Measurements from ENCODE around the gene HBP1.
"Not testable (repeated sequence)": the region's sequence is repeated elsewhere in the genome, so short reads cannot be mapped to it uniquely, and the experiment has no call there.

Gene HBP1

GRCh38 chr7:107168233-107169119 lies at the start of gene HBP1:
TSS of gene HBP1 (plus strand) at chr7:107169003. CDS start at chr7:107179894, 10,891 bp downstream.
- DNase-seq (ENCODE audit: low read depth) = peak; percentile 100

GRCh38 chr7:107119376-107120105 lies 49.3 kb upstream of the HBP1 start:
- DNase-seq (ENCODE audit: low read depth) = no peak

GRCh38 chr7:107122486-107122911 lies 46.3 kb upstream of the HBP1 start:
- DNase-seq (ENCODE audit: low read depth) = peak; percentile 33

GRCh38 chr7:107123392-107123791 lies 45.4 kb upstream of the HBP1 start:
- no peak for DNase-seq (ENCODE audit: low read depth)

GRCh38 chr7:107125475-107125874 lies 43.3 kb upstream of the HBP1 start:
- DNase-seq (ENCODE audit: low read depth) = no peak

GRCh38 chr7:107128217-107128616 lies 40.6 kb upstream of the HBP1 start:
- no peak for DNase-seq (ENCODE audit: low read depth)

- no peak for DNase-seq (ENCODE audit: low read depth)
Observed at GRCh38 chr7:107128748-107129147, 40.1 kb upstream of the HBP1 start.

- no peak for DNase-seq (ENCODE audit: low read depth)
Observed at GRCh38 chr7:107130487-107131220, 38.1 kb upstream of the HBP1 start.

- no peak for DNase-seq (ENCODE audit: low read depth)
Observed at GRCh38 chr7:107133396-107133795, 35.4 kb upstream of the HBP1 start.

GRCh38 chr7:107138696-107139420 lies 29.9 kb upstream of the HBP1 start:
- peak; percentile 28 for DNase-seq (ENCODE audit: low read depth)

GRCh38 chr7:107143875-107144274 lies 24.9 kb upstream of the HBP1 start:
- DNase-seq (ENCODE audit: low read depth) = not testable (repeated sequence)

GRCh38 chr7:107145067-107145838 lies 23.6 kb upstream of the HBP1 start:
- no peak for DNase-seq (ENCODE audit: low read depth)

- no peak for DNase-seq (ENCODE audit: low read depth)
Observed at GRCh38 chr7:107147464-107148393, 21.1 kb upstream of the HBP1 start.

- DNase-seq (ENCODE audit: low read depth) = no peak
Observed at GRCh38 chr7:107148721-107149120, 20.1 kb upstream of the HBP1 start.

- DNase-seq (ENCODE audit: low read depth) = no peak
Observed at GRCh38 chr7:107149863-107150262, 18.9 kb upstream of the HBP1 start.

- peak; percentile 48 for DNase-seq (ENCODE audit: low read depth)
Observed at GRCh38 chr7:107150375-107151073, 18.3 kb upstream of the HBP1 start.

GRCh38 chr7:107151538-107151937 lies 17.3 kb upstream of the HBP1 start:
- DNase-seq (ENCODE audit: low read depth) = no peak

GRCh38 chr7:107152011-107152410 lies 16.8 kb upstream of the HBP1 start:
- peak; percentile 40 for DNase-seq (ENCODE audit: low read depth)

- no peak for DNase-seq (ENCODE audit: low read depth)
Observed at GRCh38 chr7:107154826-107155225, 14.0 kb upstream of the HBP1 start.

All from stromal cell of bone marrow (primary cell).